EH (cell line): Measurements from ENCODE around the gene CCDC197.
A peak's percentile ranks its signal among the peaks of the same experiment; 100 is the strongest.

Experiments used
- DNase-seq: peaks from one replicate; pipeline ENCODE4 v3.0.0-alpha.2; 2015; ENCODE audit warnings: low read depth

CCDC197 gene

GRCh38 chr14:94043756-94044475 lies 46.8 kb downstream of the CCDC197 start:
- no peak for DNase-seq

GRCh38 chr14:94044476-94045091 lies 47.5 kb downstream of the CCDC197 start:
- DNase-seq = no peak

GRCh38 chr14:94045101-94045500 lies 48.0 kb downstream of the CCDC197 start:
- DNase-seq = no peak

- no peak for DNase-seq
These were observed 48.7 kb downstream of the CCDC197 start for GRCh38 chr14:94045563-94046345.

- no peak for DNase-seq
These were observed 49.7 kb downstream of the CCDC197 start for GRCh38 chr14:94046696-94047250.

GRCh38 chr14:94047581-94047980 lies 50.5 kb downstream of the CCDC197 start:
- DNase-seq = no peak

- no peak for DNase-seq
These were observed 51.9 kb downstream of the CCDC197 start for GRCh38 chr14:94048691-94049624.

GRCh38 chr14:94049625-94050023 lies 52.5 kb downstream of the CCDC197 start:
- no peak for DNase-seq

- no peak for DNase-seq
These were observed 53.3 kb downstream of the CCDC197 start for GRCh38 chr14:94050231-94050880.

GRCh38 chr14:94051115-94051514 lies 54.0 kb downstream of the CCDC197 start:
- peak; percentile 57 for DNase-seq

- no peak for DNase-seq
These were observed 54.7 kb downstream of the CCDC197 start for GRCh38 chr14:94051779-94052178.

GRCh38 chr14:94052199-94052598 lies 55.1 kb downstream of the CCDC197 start:
- DNase-seq = no peak

- DNase-seq = no peak
These were observed 55.6 kb downstream of the CCDC197 start for GRCh38 chr14:94052662-94053061.

- no peak for DNase-seq
These were observed 57.3 kb downstream of the CCDC197 start for GRCh38 chr14:94054401-94054800.

GRCh38 chr14:94054936-94055335 lies 57.8 kb downstream of the CCDC197 start:
- no peak for DNase-seq

GRCh38 chr14:94056579-94057308 lies 59.6 kb downstream of the CCDC197 start:
- DNase-seq = no peak

- DNase-seq = no peak
These were observed 61.1 kb downstream of the CCDC197 start for GRCh38 chr14:94058128-94058673.
